ENCODE results near the gene OLIG1. TPM values are rescaled to one million over a fixed set of nuclear protein-coding genes. Genes with fewer than 3 reads are reported as not detected.

The OLIG1 gene
- total RNA-seq, 1 experiment from 2014 or later, result not detected

Other genes with a start within 250 kb of the OLIG1 start
- not detected in 2 replicates for gene OLIG2, start 44.2 kb upstream of the OLIG1 start, total RNA-seq (2014; rRNA removed; shearing (Covaris generic))
- 1.8 and 3.3 TPM in 2 replicates for gene IFNAR2, start 159.8 kb downstream of the OLIG1 start, total RNA-seq (2014; rRNA removed; shearing (Covaris generic))
- 25.4 and 28.2 TPM in 2 replicates for gene IL10RB, start 196.2 kb downstream of the OLIG1 start, total RNA-seq (2014; rRNA removed; shearing (Covaris generic))